Measurements from ENCODE around the gene CRTC3. TPM values are rescaled to one million over a fixed set of nuclear protein-coding genes. Genes with fewer than 3 reads are reported as not detected.
"Not testable (repeated sequence)": the region's sequence is repeated elsewhere in the genome, so short reads cannot be mapped to it uniquely, and the experiment has no call there.

Gene CRTC3
- total and polyA plus RNA-seq, 2 donors (not counting 1 experiment from before 2014, with no cell fraction given) = 18.3 to 23.4 TPM

DNA sequence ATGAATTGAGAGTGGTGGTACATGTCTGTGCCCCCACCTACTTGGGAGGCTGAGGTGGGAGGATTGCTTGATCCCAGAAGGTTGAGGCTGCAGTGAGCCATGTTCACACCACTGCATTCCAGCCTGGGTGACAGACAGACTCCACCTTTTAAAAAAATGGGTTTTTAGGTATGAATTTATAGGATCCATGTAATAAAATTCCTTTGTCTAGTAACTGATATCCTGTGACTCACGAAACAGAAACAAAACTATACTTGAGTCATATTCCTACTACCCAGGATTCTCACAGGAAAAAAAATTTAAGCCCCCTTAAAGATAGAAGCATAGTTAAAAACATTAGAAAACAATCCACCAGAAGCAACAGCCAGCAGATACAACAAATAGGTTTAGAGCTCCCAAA, 10.0 kb upstream of the CRTC3 start:
- H3K36me3 ChIP-seq (ENCODE audit: control insufficient read depth, insufficient read depth, low read length) = no peaks in the 10 kb centered on the region
- H3K9ac ChIP-seq (ENCODE audit: insufficient read depth, low read length) = no peak overlapping the region
- H3K9me3 ChIP-seq (ENCODE audit: control insufficient read depth, insufficient read depth, low read depth, low read length) = no peaks in the 10 kb centered on the region
- no peak overlapping the region for H3K27ac ChIP-seq (ENCODE audit: insufficient read depth, low read length)
- no peak overlapping the region for H3K4me2 ChIP-seq (ENCODE audit: extremely low read depth, insufficient read depth, low read length)
- no peaks in the 10 kb centered on the region for H3K27me3 ChIP-seq (ENCODE audit: control insufficient read depth, insufficient read depth, low read length)
- peaks cover 2% of the 10 kb centered on the region for H3K4me1 ChIP-seq (ENCODE audit: control insufficient read depth, extremely low read depth, insufficient read depth, low read length)
- DNase-seq (ENCODE audit: low read depth in 2 of 2) = peak; percentile 48 to 69
- H2AFZ ChIP-seq (ENCODE audit: low read length) = no peak overlapping the region
- H3K79me2 ChIP-seq (ENCODE audit: control insufficient read depth, insufficient read depth, low read length) = no peaks in the 10 kb centered on the region
- no peak for TF ChIP-seq CTCF (conservative IDR thresholded peaks at IDR 0.05 in 1 of 2, IDR thresholded peaks at IDR 0.05 in 1 of 2; ENCODE audit: low read depth in 1 of 2, low read length in 2 of 2)
- no peak for TF ChIP-seq EZH2 (IDR thresholded peaks at IDR 0.05; ENCODE audit: low read length, missing control alignments)
- no peaks in the 10 kb centered on the region for H4K20me1 ChIP-seq (ENCODE audit: control insufficient read depth, extremely low read depth, insufficient read depth, low read length)
- no peak overlapping the region for H3K4me3 ChIP-seq (replicated peaks in 1 of 4; ENCODE audit: control extremely low read depth in 1 of 4, insufficient read depth in 1 of 4, low read depth in 3 of 4, low read length in 4 of 4)

GRCh38 chr15:90520365-90520764, 9.4 kb upstream of the CRTC3 start:
- DNase-seq (ENCODE audit: low read depth in 2 of 2) = no peak
- H3K4me3 ChIP-seq (replicated peaks in 1 of 4; ENCODE audit: control extremely low read depth in 1 of 4, insufficient read depth in 1 of 4, low read depth in 3 of 4, low read length in 4 of 4) = no peak overlapping the region
- no peak overlapping the region for H3K4me2 ChIP-seq (ENCODE audit: extremely low read depth, insufficient read depth, low read length)
- no peaks in the 10 kb centered on the region for H3K79me2 ChIP-seq (ENCODE audit: control insufficient read depth, insufficient read depth, low read length)
- H3K4me1 ChIP-seq (ENCODE audit: control insufficient read depth, extremely low read depth, insufficient read depth, low read length) = peaks cover 2% of the 10 kb centered on the region
- no peaks in the 10 kb centered on the region for H3K9me3 ChIP-seq (ENCODE audit: control insufficient read depth, insufficient read depth, low read depth, low read length)
- H3K27me3 ChIP-seq (ENCODE audit: control insufficient read depth, insufficient read depth, low read length) = no peaks in the 10 kb centered on the region
- H3K9ac ChIP-seq (ENCODE audit: insufficient read depth, low read length) = no peak overlapping the region
- H3K27ac ChIP-seq (ENCODE audit: insufficient read depth, low read length) = no peak overlapping the region
- TF ChIP-seq CTCF (conservative IDR thresholded peaks at IDR 0.05 in 1 of 2, IDR thresholded peaks at IDR 0.05 in 1 of 2; ENCODE audit: low read depth in 1 of 2, low read length in 2 of 2) (no peak), EZH2 (IDR thresholded peaks at IDR 0.05; ENCODE audit: low read length, missing control alignments) (no peak)
- no peaks in the 10 kb centered on the region for H4K20me1 ChIP-seq (ENCODE audit: control insufficient read depth, extremely low read depth, insufficient read depth, low read length)
- no peak overlapping the region for H2AFZ ChIP-seq (ENCODE audit: low read length)
- no peaks in the 10 kb centered on the region for H3K36me3 ChIP-seq (ENCODE audit: control insufficient read depth, insufficient read depth, low read length)

DNA sequence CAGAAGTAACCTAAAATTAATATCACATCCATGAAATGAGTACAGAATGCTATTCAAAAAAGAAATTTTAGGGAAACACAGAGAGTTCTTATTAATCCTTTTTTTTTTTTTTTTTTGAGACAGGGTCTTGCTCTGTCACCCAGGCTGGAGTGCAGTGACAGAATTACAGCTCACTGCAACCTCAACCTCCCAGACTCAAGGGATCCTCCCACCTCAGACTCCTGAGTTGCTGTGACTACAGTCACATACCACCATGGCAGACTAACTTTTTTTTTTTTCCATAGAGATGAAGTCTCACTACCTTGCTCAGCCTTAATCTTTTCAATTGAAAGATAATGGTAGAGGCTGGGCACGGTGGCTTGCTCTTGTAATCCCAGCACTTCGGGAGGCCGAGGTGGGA, 6.3 kb upstream of the CRTC3 start:
- Histone ChIP-seq H3K27ac (ENCODE audit: insufficient read depth, low read length) (no peak overlapping the region), H3K9me3 (ENCODE audit: control insufficient read depth, insufficient read depth, low read depth, low read length) (no peaks in the 10 kb centered on the region), H3K27me3 (ENCODE audit: control insufficient read depth, insufficient read depth, low read length) (no peaks in the 10 kb centered on the region), H4K20me1 (ENCODE audit: control insufficient read depth, extremely low read depth, insufficient read depth, low read length) (no peaks in the 10 kb centered on the region), H3K9ac (ENCODE audit: insufficient read depth, low read length) (no peak overlapping the region), H3K4me1 (ENCODE audit: control insufficient read depth, extremely low read depth, insufficient read depth, low read length) (peaks cover 2% of the 10 kb centered on the region), H3K79me2 (ENCODE audit: control insufficient read depth, insufficient read depth, low read length) (no peaks in the 10 kb centered on the region), H2AFZ (ENCODE audit: low read length) (no peak overlapping the region), H3K4me3 (replicated peaks in 1 of 4; ENCODE audit: control extremely low read depth in 1 of 4, insufficient read depth in 1 of 4, low read depth in 3 of 4, low read length in 4 of 4) (no peak overlapping the region), H3K36me3 (ENCODE audit: control insufficient read depth, insufficient read depth, low read length) (no peaks in the 10 kb centered on the region), H3K4me2 (ENCODE audit: extremely low read depth, insufficient read depth, low read length) (no peak overlapping the region)
- no peak for DNase-seq (ENCODE audit: low read depth in 2 of 2)
- TF ChIP-seq EZH2 (IDR thresholded peaks at IDR 0.05; ENCODE audit: low read length, missing control alignments) = no peak
- no peak for TF ChIP-seq CTCF (conservative IDR thresholded peaks at IDR 0.05 in 1 of 2, IDR thresholded peaks at IDR 0.05 in 1 of 2; ENCODE audit: low read depth in 1 of 2, low read length in 2 of 2)

DNA sequence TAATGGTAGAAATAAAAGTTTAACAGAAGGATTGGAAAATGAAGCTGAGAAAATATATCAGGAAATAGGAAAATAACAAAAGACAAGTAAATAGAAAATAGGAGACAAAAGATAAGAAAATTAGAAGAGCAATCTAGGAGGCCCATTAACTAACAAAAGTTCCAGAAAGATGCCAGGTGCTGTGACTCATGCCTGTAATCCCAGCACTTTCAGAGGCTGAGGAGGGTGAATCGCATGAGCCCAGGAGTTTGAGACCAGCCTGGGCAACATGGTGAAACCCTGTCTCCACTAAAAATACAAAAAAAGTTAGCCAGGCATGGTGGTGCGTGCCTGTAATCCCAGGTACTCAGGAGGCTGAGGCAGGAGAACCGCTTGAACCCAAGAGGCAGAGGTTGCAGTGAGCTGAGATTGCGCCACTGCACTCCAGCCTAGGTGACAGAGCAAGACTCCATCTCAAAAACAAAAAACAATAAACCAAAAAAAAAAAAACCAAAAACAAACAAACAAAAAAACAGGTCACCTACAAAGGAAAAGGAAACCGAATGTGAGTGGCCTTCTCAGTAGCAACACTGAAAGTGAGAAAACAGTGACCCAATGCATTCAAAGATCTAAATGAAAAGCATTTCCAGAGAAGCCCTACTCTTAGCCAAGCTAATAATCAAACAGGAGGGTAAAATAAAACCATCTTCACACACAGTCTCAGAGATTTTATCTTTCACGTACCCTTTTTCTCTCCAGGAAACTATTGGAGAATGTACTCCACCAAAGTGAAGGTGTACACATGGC, 5.5 kb upstream of the CRTC3 start:
- not testable (repeated sequence) for H3K36me3 ChIP-seq (ENCODE audit: control insufficient read depth, insufficient read depth, low read length); H3K4me3 ChIP-seq (replicated peaks in 1 of 4; ENCODE audit: control extremely low read depth in 1 of 4, insufficient read depth in 1 of 4, low read depth in 3 of 4, low read length in 4 of 4); H2AFZ ChIP-seq (ENCODE audit: low read length); H3K4me1 ChIP-seq (ENCODE audit: control insufficient read depth, extremely low read depth, insufficient read depth, low read length); H3K27ac ChIP-seq (ENCODE audit: insufficient read depth, low read length); H3K9ac ChIP-seq (ENCODE audit: insufficient read depth, low read length); H3K27me3 ChIP-seq (ENCODE audit: control insufficient read depth, insufficient read depth, low read length); H3K79me2 ChIP-seq (ENCODE audit: control insufficient read depth, insufficient read depth, low read length); H3K4me2 ChIP-seq (ENCODE audit: extremely low read depth, insufficient read depth, low read length); H3K9me3 ChIP-seq (ENCODE audit: control insufficient read depth, insufficient read depth, low read depth, low read length); H4K20me1 ChIP-seq (ENCODE audit: control insufficient read depth, extremely low read depth, insufficient read depth, low read length)
- peak in 1 of 2 donors; percentile 11 for DNase-seq (ENCODE audit: low read depth in 2 of 2)

All from fibroblast of lung (primary cell).